BJ (cell line): ENCODE data around the gene RFX1. TPM values are rescaled to one million over a fixed set of nuclear protein-coding genes. Genes with fewer than 3 reads are reported as not detected.

Experiments used
- CTCF ChIA-PET: fragments of 350-600 bp; formaldehyde crosslinking; extraction: SDS; loops from one replicate; lab custom pipeline; 2021; ENCODE audit warnings: antibody characterized with exemption, inconsistent platforms; lab: Yijun Ruan, JAX
- POLR2A ChIA-PET: fragments of 300-600 bp; sonication (Branson Sonifier 250); formaldehyde crosslinking; extraction: SDS; loops from one replicate; lab custom pipeline; 2021; ENCODE audit warnings: antibody characterized with exemption; lab: Charles Lee
- DNase-seq: peaks from one replicate; pipeline ENCODE4 v3.0.0-alpha.2; 2011; ENCODE audit warnings: low read depth
- H3K27me3 ChIP-seq: 2 replicates; pipeline ENCODE4 v1.6.0; 2011; ENCODE audit warnings: low read length; ENCODE audit not compliant: control insufficient read depth, insufficient read depth
- H3K36me3 ChIP-seq: 2 replicates; pipeline ENCODE4 v1.5.1; 2011; ENCODE audit warnings: low read length; ENCODE audit not compliant: control insufficient read depth, insufficient read depth
- H3K4me3 ChIP-seq: 2 replicates; pipeline ENCODE4 v1.5.1; 2011; ENCODE audit warnings: low read depth, mild to moderate bottlenecking, control low read depth, low read length
- CTCF ChIP-seq: IDR thresholded peaks from 2 replicates; pipeline ENCODE4 v1.5.1; 2011; ENCODE audit warnings: low read depth, mild to moderate bottlenecking, control low read depth, inconsistent platforms, low read length, moderate library complexity; ENCODE audit not compliant: insufficient read depth
- polyA plus RNA-seq: library from polyadenylated mRNA; depleted of rRNA; stranded (reverse); fragments of >200 nt; gene quantifications from 2 replicates; pipeline ENCODE4 v1.2.3, GENCODE V29; 2011

RFX1 gene
- polyA plus RNA-seq, 1 experiment: 0.78 TPM

GRCh38 chr19:14015524-14016035 is 9.5 kb upstream of the RFX1 start:
- CTCF ChIA-PET: interaction anchor here (1.1 kb wide), 1 partner anchor 16 kb away, joined by 4 read pairs; the partner anchor contains the start of gene IL27RA

GRCh38 chr19:14012378-14012915 is 6.3 kb upstream of the RFX1 start:
- DNase-seq: no peak
- H3K27me3 ChIP-seq: no peaks in the 10 kb centered on the region
- H3K36me3 ChIP-seq: no peaks in the 10 kb centered on the region
- ChIA-PET CTCF (no interaction called here), POLR2A (interaction anchor here (0.7 kb wide), 1 partner anchor 30 kb away, joined by 4 read pairs; no protein-coding TSS in a partner anchor)
- no peak for TF ChIP-seq CTCF
- no peak overlapping the region for H3K4me3 ChIP-seq

More at GRCh38 chr19:14015524-14016035, 9.5 kb upstream of the RFX1 start:
- no peak for TF ChIP-seq CTCF
- no peaks in the 10 kb centered on the region for H3K27me3 ChIP-seq
- POLR2A ChIA-PET: no interaction called here
- no peak overlapping the region for H3K4me3 ChIP-seq
- DNase-seq: no peak
- H3K36me3 ChIP-seq: no peaks in the 10 kb centered on the region

GRCh38 chr19:14006766-14007562 is 844 bp upstream of the RFX1 start:
- DNase-seq: no peak
- ChIA-PET CTCF (interaction anchor here (0.8 to 2.5 kb wide), 4 partner anchors 25 to 126 kb away, joined by 3 to 7 read pairs (median 3); partner anchors contain the start of genes IL27RA and MISP3), POLR2A (interaction anchor here (0.5 kb wide), 1 partner anchor 88 kb away, joined by 4 read pairs; no protein-coding TSS in a partner anchor)
- Histone ChIP-seq H3K27me3 (no peaks in the 10 kb centered on the region), H3K36me3 (no peaks in the 10 kb centered on the region), H3K4me3 (peak overlapping the region; percentile 71)
- TF ChIP-seq CTCF: no peak

- POLR2A ChIA-PET: no interaction called here
- H3K27me3 ChIP-seq: no peaks in the 10 kb centered on the region
- TF ChIP-seq CTCF: no peak
- peak overlapping the region; percentile 92 for H3K4me3 ChIP-seq
- H3K36me3 ChIP-seq: no peaks in the 10 kb centered on the region
- no peak for DNase-seq
- CTCF ChIA-PET: interaction anchor here (0.8 to 2.5 kb wide), 3 partner anchors 19 to 231 kb away, joined by 4 to 7 read pairs (median 4); partner anchors contain the start of gene IL27RA
These were observed 603 bp downstream of the RFX1 start for GRCh38 chr19:14005349-14006084.
